Measurements from ENCODE around the gene PPID.

DNA sequence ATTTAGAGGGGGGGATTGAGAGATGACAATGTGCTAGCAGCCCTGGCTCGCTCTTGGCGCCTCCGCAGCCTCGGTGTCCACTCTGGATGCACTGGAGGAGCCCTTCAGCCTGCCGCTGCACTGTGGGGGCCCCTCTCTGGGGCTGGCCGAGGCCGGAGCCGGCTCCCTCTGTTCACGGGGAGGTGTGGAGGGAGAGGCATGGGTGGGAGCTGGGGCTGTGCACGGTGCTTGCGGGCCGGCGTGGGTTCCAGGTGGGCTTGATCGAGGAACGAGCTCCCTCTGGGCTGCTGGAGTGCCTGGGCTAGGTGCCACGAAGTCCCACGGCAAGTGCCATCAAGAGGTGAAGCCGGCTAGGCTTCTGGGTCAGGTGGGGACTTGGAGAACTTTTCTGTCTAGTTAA lies 58.4 kb downstream of the PPID start:
- TF ChIP-seq CTCF (IDR thresholded peaks at IDR 0.05; ENCODE audit: insufficient read depth, low read depth, low read length) = no peak
- TF ChIP-seq EZH2 (IDR thresholded peaks at IDR 0.05; ENCODE audit: insufficient read depth, low read length) = no peak

Measured in astrocyte (in vitro differentiated cells and primary cell).